Peyer's patch (tissue), 4 donors: ENCODE measurements around the gene CISD3. TPM values are rescaled to one million over a fixed set of nuclear protein-coding genes. Genes with fewer than 3 reads are reported as not detected.

Source experiments
- DNase-seq, 3 donors: peaks; one replicate each; pipeline ENCODE4 v3.0.0-alpha.2; 2017 to 2019
- H3K27ac ChIP-seq, 4 donors: fragments of 200-600 bp; sonication (generic); one replicate each; pipeline ENCODE4 v1.5.1; 2016 to 2019
- H3K27me3 ChIP-seq, 2 donors: fragments of 200-600 bp; sonication (generic); one replicate each; pipeline ENCODE4 v1.5.1; 2019
- H3K36me3 ChIP-seq, 3 donors: fragments of 200-600 bp; sonication (generic); one replicate each; pipeline ENCODE4 v1.5.1; 2016 to 2019
- H3K4me1 ChIP-seq, 4 donors: fragments of 200-600 bp; sonication (generic); one replicate each; pipeline ENCODE4 v1.5.1; 2016 to 2019
- H3K4me3 ChIP-seq, 4 donors: fragments of 200-600 bp; sonication (generic); 1 replicate in 3 of 4; 2 replicates in 1 of 4; pipeline ENCODE4 v1.5.1; 2016 to 2019; ENCODE audit warnings: mild to moderate bottlenecking in 1 of 4
- H3K9me3 ChIP-seq, 4 donors: fragments of 200-600 bp; sonication (generic); one replicate each; pipeline ENCODE4 v1.5.1; 2016 to 2019; ENCODE audit warnings: mild to moderate bottlenecking in 1 of 4
- CTCF ChIP-seq, 6 experiments: fragments of 450-650 bp in 4 of 6; fragments of 200-600 bp in 2 of 6; sonication (generic) in 1 of 6; IDR thresholded peaks; one replicate each; pipeline ENCODE4 v1.5.1; 2017 to 2019; ENCODE audit warnings: antibody characterized with exemption in 6 of 6, mild to moderate bottlenecking in 3 of 6, moderate library complexity in 1 of 6
- POLR2A ChIP-seq, 2 donors: fragments of 450-650 bp; IDR thresholded peaks; one replicate each; pipeline ENCODE4 v1.5.1; 2017; ENCODE audit warnings: antibody characterized with exemption in 2 of 2, mild to moderate bottlenecking in 2 of 2, moderate library complexity in 2 of 2
- small RNA-seq, 2 donors: library from RNA; depleted of rRNA; stranded (forward); fragments of <200 nt; gene quantifications; one replicate each; pipeline ENCODE3, GENCODE V24; 2016
- total RNA-seq, 4 donors: library from RNA; depleted of rRNA; stranded (reverse); fragments of >200 nt; gene quantifications; one replicate each; pipeline ENCODE4 v1.1.0, GENCODE V29; 2016

The CISD3 gene
- total RNA-seq, 4 donors from 2014 or later = 10.7 to 55.0 (median 43.2) TPM

- Histone ChIP-seq H3K27me3 (no peaks in the 10 kb centered on the region), H3K4me3 (no peak overlapping the region), H3K36me3 (peaks cover 0 to 91% (median 0%) of the 10 kb centered on the region in 3 donors), H3K4me1 (no peaks in the 10 kb centered on the region), H3K27ac (no peak overlapping the region), H3K9me3 (no peaks in the 10 kb centered on the region)
- no peak for DNase-seq
- no peak for TF ChIP-seq CTCF (IDR thresholded peaks at IDR 0.05)
These were observed 38.3 kb downstream of the CISD3 start for GRCh38 chr17:38768417-38768816.

GRCh38 chr17:38773258-38773657 lies 43.1 kb downstream of the CISD3 start:
- Histone ChIP-seq H3K9me3 (no peaks in the 10 kb centered on the region), H3K4me3 (no peak overlapping the region), H3K27me3 (no peaks in the 10 kb centered on the region), H3K27ac (no peak overlapping the region), H3K36me3 (peaks cover 0 to 94% (median 0%) of the 10 kb centered on the region in 3 donors), H3K4me1 (no peaks in the 10 kb centered on the region)
- no peak for DNase-seq
- TF ChIP-seq CTCF (IDR thresholded peaks at IDR 0.05) (no peak), POLR2A (IDR thresholded peaks at IDR 0.05) (no peak)

GRCh38 chr17:38777641-38778250 lies 47.6 kb downstream of the CISD3 start:
- no peaks in the 10 kb centered on the region for H3K4me1 ChIP-seq
- DNase-seq = no peak
- TF ChIP-seq POLR2A (IDR thresholded peaks at IDR 0.05) = no peak
- TF ChIP-seq CTCF (IDR thresholded peaks at IDR 0.05) = no peak
- no peaks in the 10 kb centered on the region for H3K27me3 ChIP-seq
- H3K4me3 ChIP-seq = no peak overlapping the region
- H3K9me3 ChIP-seq = no peaks in the 10 kb centered on the region
- H3K36me3 ChIP-seq = peaks cover 0 to 100% (median 0%) of the 10 kb centered on the region in 3 donors
- no peak overlapping the region for H3K27ac ChIP-seq

GRCh38 chr17:38779965-38780752 lies 50.0 kb downstream of the CISD3 start:
- H3K36me3 ChIP-seq = peaks cover 0 to 99% (median 0%) of the 10 kb centered on the region in 3 donors

GRCh38 chr17:38783227-38783626 lies 53.1 kb downstream of the CISD3 start:
- no peak overlapping the region for H3K27ac ChIP-seq
- no peaks in the 10 kb centered on the region for H3K4me1 ChIP-seq
- no peaks in the 10 kb centered on the region for H3K27me3 ChIP-seq
- DNase-seq = no peak
- peaks cover 0 to 84% (median 0%) of the 10 kb centered on the region in 3 donors for H3K36me3 ChIP-seq
- no peak overlapping the region for H3K4me3 ChIP-seq
- TF ChIP-seq POLR2A (IDR thresholded peaks at IDR 0.05) (no peak), CTCF (IDR thresholded peaks at IDR 0.05) (no peak)
- no peaks in the 10 kb centered on the region for H3K9me3 ChIP-seq

More at GRCh38 chr17:38779965-38780752, 50.0 kb downstream of the CISD3 start:
- TF ChIP-seq CTCF (IDR thresholded peaks at IDR 0.05) = no peak
- TF ChIP-seq POLR2A (IDR thresholded peaks at IDR 0.05) = no peak
- Histone ChIP-seq H3K27ac (no peak overlapping the region), H3K4me1 (no peaks in the 10 kb centered on the region), H3K9me3 (no peaks in the 10 kb centered on the region), H3K4me3 (no peak overlapping the region), H3K27me3 (no peaks in the 10 kb centered on the region)
- DNase-seq = no peak

Small RNA genes within 50 kb of the gene (small RNA-seq; reads per million reads assigned to genes)
- gene MIR4726 = 0 to 0.06 reads per million in 2 donors
- 0 reads per million in 2 donors for gene MIR4734
- gene RNA5SP440 = 1.6 to 3.8 reads per million in 2 donors
- gene RNU6-866P = 0 reads per million in 2 donors

Other genes with a start within 250 kb of the CISD3 start
- gene SRCIN1, start 124.4 kb upstream of the CISD3 start, total RNA-seq = 10 to 100 TPM in 1 of 4 donors, 1 to 10 TPM in 3; 3.2 to 10.6 (median 8.4) TPM
- 1 to 10 TPM in 1 of 4 donors, under 1 TPM in 1, not detected in 2; 0.54 to 3.3 TPM for gene EPOP, start 55.4 kb upstream of the CISD3 start, total RNA-seq
- 100 to 1,000 TPM in 3 of 4 donors, 10 to 100 TPM in 1; 69.2 to 297 (median 190) TPM for gene MLLT6, start 25.1 kb upstream of the CISD3 start, total RNA-seq
- gene PCGF2, start 18.0 kb downstream of the CISD3 start, total RNA-seq = 10 to 100 TPM in 2 of 4 donors, 1 to 10 TPM in 2; 8.3 to 41.9 (median 14.5) TPM
- 100 to 1,000 TPM; 106 to 165 (median 109) TPM for gene PSMB3, start 22.4 kb downstream of the CISD3 start, total RNA-seq
- 10 to 100 TPM; 16.7 to 61.9 (median 22.8) TPM for gene PIP4K2B, start 69.2 kb downstream of the CISD3 start, total RNA-seq
- 100 to 1,000 TPM in 1 of 4 donors, 10 to 100 TPM in 3; 49.4 to 106 (median 56.5) TPM for gene CWC25, start 95.0 kb downstream of the CISD3 start, total RNA-seq
- gene RPL23, start 123.4 kb downstream of the CISD3 start, total RNA-seq = 1,000 to 10,000 TPM in 1 of 4 donors, 100 to 1,000 TPM in 3; 347 to 1,233 (median 540) TPM
- 100 to 1,000 TPM; 166 to 654 (median 590) TPM for gene LASP1, start 139.7 kb downstream of the CISD3 start, total RNA-seq
- not detected for gene FBXO47, start 237.1 kb downstream of the CISD3 start, total RNA-seq